Panc1 (cell line): Measurements from ENCODE around the gene MFSD2A. TPM values are rescaled to one million over a fixed set of nuclear protein-coding genes. Genes with fewer than 3 reads are reported as not detected.
A peak's percentile ranks its signal among the peaks of the same experiment; 100 is the strongest.

Experiments used
- ATAC-seq: fragments of 200-7000 bp; cut with Tn5 transposase; 2 replicates; pipeline ENCODE4 v1.9.1; 2020; ENCODE audit warnings: mild to moderate bottlenecking, moderate library complexity
- BruUV-seq: library from RNA; stranded (reverse); fragments of 400-500 nt; replicated peaks from 2 replicates; lab custom pipeline; 2021; lab: Mats Ljungman, UMichigan
- CTCF ChIA-PET: fragments of 300-600 bp; sonication (Branson Sonifier 250); formaldehyde crosslinking; loops from one replicate; lab custom pipeline; 2022; ENCODE audit warnings: antibody characterized with exemption; lab: Charles Lee
- POLR2A ChIA-PET: fragments of 300-600 bp; sonication (Branson Sonifier 250); formaldehyde crosslinking; loops from one replicate; lab custom pipeline; 2022; ENCODE audit warnings: antibody characterized with exemption; lab: Charles Lee
- DNase-seq: peaks from one replicate; pipeline ENCODE4 v3.0.0-alpha.2; 2010; ENCODE audit warnings: low read depth, low spot score
- H3K27ac ChIP-seq: 2 replicates; pipeline ENCODE4 v1.5.1; 2011; ENCODE audit warnings: mild to moderate bottlenecking, low read length, inconsistent platforms
- H3K27me3 ChIP-seq: fragments of 200-500 bp; sonication (Bioruptor generic); 2 replicates; pipeline ENCODE4 v1.6.0; 2014; ENCODE audit warnings: low read length, inconsistent platforms; ENCODE audit not compliant: control insufficient read depth, insufficient read depth
- H3K36me3 ChIP-seq: fragments of 200-500 bp; sonication (Bioruptor generic); 2 replicates; pipeline ENCODE4 v1.5.1; 2014; ENCODE audit warnings: inconsistent platforms, mild to moderate bottlenecking, low read length, moderate library complexity; ENCODE audit not compliant: control insufficient read depth, insufficient read depth
- H3K4me1 ChIP-seq: 2 replicates; pipeline ENCODE4 v1.5.1; 2011; ENCODE audit warnings: inconsistent platforms, mild to moderate bottlenecking, low read length, moderate library complexity; ENCODE audit not compliant: control insufficient read depth, insufficient read depth
- H3K4me3 ChIP-seq, 2 experiments: 2 replicates each; pipeline ENCODE4 v1.5.1; 2011 to 2012; ENCODE audit warnings: low read depth in 2 of 2, low read length in 2 of 2, mild to moderate bottlenecking in 2 of 2, inconsistent platforms in 1 of 2, moderate library complexity in 1 of 2
- H3K9me3 ChIP-seq: fragments of 200-500 bp; sonication (Bioruptor generic); 2 replicates; pipeline ENCODE4 v1.5.1; 2014; ENCODE audit warnings: low read depth, mild to moderate bottlenecking, inconsistent platforms, low read length, moderate library complexity; ENCODE audit not compliant: control insufficient read depth, insufficient read depth
- POLR2AphosphoS5 ChIP-seq: IDR thresholded peaks from 2 replicates; pipeline ENCODE4 v1.6.1; 2012; ENCODE audit warnings: mild to moderate bottlenecking, low read depth, low read length, moderate library complexity
- SIN3A ChIP-seq: IDR thresholded peaks from 2 replicates; pipeline ENCODE4 v1.6.1; 2012; ENCODE audit warnings: low read depth, mild to moderate bottlenecking, low read length, moderate library complexity, borderline replicate concordance; ENCODE audit not compliant: insufficient read depth
- TCF7L2 ChIP-seq: IDR thresholded peaks from 2 replicates; pipeline ENCODE4 v1.6.1; 2011; ENCODE audit warnings: mild to moderate bottlenecking, low read depth, low read length, inconsistent platforms
- in situ Hi-C: cut with HindIII; loops from 2 replicates; pipeline ENCODE4 v1.10.0; 2016; ENCODE audit warnings: low sequenced_read_pairs, low pct_unique_long_range_greater_than_20kb
- intact Hi-C: fragments of 100-400 bp; cut with micrococcal nuclease; formaldehyde crosslinking; loops from one replicate; pipeline ENCODE4 v1.10.0; 2022; ENCODE audit not compliant: unreplicated experiment
- total RNA-seq: library from RNA; stranded (reverse); gene quantifications from one replicate; pipeline ENCODE4 v1.2.1, GENCODE V29; 2021; ENCODE audit not compliant: unreplicated experiment
- TF ChIP-seq, protein P1 (sequence below), 2 experiments: IDR thresholded peaks; 2 replicates each; pipeline ENCODE4 v1.6.1; 2011 to 2012; ENCODE audit warnings: low read depth in 2 of 2, control low read depth in 1 of 2, low read length in 1 of 2, mild to moderate bottlenecking in 1 of 2, moderate library complexity in 1 of 2; ENCODE audit not compliant: insufficient read depth in 1 of 2
- TF ChIP-seq, protein P2 (sequence below): fragments of 450-650 bp; IDR thresholded peaks from 2 replicates; pipeline ENCODE4 v1.5.1; 2017; ENCODE audit warnings: mild to moderate bottlenecking

Gene MFSD2A
- total RNA-seq, 1 experiment from 2014 or later = 1.2 TPM

DNA sequence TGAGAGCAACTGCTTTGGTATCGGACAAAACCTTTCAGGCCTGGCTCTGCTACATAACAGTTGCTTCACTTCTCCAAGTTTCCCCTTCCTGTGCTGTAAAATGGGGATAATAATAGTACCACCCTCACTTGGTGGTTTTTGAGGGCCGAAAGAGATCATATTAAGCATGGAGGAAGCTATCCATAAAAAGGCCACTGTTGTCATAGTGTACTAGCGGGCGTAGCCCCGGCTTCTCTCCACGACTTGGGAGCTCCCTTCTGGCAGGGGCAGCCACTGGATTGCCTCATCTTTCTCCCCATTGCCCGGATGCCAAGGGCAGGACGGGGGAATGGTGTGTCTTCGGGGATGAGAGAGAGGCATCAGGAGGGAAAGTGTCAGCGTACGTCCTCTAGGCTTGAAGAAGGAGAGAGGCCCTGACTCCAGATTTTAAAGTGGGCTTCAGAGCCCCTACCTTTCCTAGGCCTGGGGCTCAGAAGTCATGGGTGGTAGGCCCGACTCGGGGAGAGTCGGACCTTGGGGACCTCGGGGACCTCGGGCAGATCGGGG, 548 bp upstream of the MFSD2A start:
- ATAC-seq = no peak; the same call in 1 of the 2 replicates

DNA sequence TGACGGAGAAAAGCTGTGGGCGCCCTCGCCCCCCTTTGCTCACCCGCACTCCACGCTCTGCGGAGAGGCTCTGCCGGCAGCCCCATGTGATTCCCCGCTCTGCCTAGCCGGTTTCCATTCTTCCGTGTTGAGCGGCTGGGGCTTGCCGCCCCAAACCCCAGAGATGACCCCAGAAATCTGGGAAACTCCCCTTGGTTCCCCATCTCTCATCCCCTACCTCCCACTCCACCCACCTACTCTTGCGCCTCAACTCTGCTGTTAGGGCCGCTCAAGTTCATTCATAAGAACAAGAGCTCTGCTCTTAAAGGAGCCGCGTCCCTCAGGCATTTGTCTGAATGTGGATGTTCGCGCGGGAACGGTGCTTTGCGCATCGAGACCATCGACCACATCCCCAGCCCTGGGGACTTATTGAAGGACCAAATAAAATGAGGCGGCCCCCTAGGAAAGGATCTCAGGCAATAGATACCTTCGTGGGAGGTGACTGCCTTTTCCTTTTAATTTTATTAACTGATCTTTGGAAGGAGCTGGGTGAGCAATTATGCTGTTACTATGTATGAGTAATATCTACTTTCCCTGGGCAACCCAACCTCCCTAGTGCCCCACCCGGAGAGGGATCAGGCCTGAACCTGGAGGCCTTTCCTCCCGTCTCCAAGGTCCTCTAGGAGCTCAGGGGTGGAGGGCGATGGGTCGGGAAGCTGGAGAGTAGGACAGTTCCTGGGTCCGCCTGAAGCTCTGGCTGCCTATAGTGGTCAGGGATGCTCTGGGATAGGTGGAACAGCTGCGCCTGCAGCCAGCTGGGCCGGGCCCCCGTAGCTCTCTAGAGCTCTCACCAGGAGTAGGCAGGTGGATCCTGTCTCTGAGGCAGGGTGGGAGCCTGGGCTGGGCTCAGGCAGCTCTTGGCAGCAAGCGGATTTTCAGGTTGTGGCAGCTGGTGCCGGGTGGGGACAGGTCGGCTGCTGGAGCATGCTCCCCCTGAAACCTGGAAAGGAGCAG, 898 bp downstream of the MFSD2A start:
- Histone ChIP-seq H3K36me3 (no peaks in the 10 kb centered on the region), H3K4me1 (peaks cover 7% of the 10 kb centered on the region), H3K4me3 (peak overlapping the region; percentile 53 to 56), H3K9me3 (no peaks in the 10 kb centered on the region), H3K27ac (no peak overlapping the region), H3K27me3 (no peaks in the 10 kb centered on the region; the same call in 1 of the 2 replicates)
- intact Hi-C loops = no loop called here
- in situ Hi-C loops = no loop called here
- TF ChIP-seq SIN3A = no peak
- TF ChIP-seq TCF7L2 = no peak
- TF ChIP-seq, protein P1, sequence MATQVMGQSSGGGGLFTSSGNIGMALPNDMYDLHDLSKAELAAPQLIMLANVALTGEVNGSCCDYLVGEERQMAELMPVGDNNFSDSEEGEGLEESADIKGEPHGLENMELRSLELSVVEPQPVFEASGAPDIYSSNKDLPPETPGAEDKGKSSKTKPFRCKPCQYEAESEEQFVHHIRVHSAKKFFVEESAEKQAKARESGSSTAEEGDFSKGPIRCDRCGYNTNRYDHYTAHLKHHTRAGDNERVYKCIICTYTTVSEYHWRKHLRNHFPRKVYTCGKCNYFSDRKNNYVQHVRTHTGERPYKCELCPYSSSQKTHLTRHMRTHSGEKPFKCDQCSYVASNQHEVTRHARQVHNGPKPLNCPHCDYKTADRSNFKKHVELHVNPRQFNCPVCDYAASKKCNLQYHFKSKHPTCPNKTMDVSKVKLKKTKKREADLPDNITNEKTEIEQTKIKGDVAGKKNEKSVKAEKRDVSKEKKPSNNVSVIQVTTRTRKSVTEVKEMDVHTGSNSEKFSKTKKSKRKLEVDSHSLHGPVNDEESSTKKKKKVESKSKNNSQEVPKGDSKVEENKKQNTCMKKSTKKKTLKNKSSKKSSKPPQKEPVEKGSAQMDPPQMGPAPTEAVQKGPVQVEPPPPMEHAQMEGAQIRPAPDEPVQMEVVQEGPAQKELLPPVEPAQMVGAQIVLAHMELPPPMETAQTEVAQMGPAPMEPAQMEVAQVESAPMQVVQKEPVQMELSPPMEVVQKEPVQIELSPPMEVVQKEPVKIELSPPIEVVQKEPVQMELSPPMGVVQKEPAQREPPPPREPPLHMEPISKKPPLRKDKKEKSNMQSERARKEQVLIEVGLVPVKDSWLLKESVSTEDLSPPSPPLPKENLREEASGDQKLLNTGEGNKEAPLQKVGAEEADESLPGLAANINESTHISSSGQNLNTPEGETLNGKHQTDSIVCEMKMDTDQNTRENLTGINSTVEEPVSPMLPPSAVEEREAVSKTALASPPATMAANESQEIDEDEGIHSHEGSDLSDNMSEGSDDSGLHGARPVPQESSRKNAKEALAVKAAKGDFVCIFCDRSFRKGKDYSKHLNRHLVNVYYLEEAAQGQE (IDR thresholded peaks at IDR 0.05; ENCODE audit: insufficient read depth in 1 of 2, low read depth in 2 of 2, low read length in 1 of 2) = no peak
- TF ChIP-seq POLR2AphosphoS5 = no peak
- TF ChIP-seq, protein P2, sequence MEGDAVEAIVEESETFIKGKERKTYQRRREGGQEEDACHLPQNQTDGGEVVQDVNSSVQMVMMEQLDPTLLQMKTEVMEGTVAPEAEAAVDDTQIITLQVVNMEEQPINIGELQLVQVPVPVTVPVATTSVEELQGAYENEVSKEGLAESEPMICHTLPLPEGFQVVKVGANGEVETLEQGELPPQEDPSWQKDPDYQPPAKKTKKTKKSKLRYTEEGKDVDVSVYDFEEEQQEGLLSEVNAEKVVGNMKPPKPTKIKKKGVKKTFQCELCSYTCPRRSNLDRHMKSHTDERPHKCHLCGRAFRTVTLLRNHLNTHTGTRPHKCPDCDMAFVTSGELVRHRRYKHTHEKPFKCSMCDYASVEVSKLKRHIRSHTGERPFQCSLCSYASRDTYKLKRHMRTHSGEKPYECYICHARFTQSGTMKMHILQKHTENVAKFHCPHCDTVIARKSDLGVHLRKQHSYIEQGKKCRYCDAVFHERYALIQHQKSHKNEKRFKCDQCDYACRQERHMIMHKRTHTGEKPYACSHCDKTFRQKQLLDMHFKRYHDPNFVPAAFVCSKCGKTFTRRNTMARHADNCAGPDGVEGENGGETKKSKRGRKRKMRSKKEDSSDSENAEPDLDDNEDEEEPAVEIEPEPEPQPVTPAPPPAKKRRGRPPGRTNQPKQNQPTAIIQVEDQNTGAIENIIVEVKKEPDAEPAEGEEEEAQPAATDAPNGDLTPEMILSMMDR = no peak
- ATAC-seq (peak; percentile 58), DNase-seq (no peak)
- POLR2A ChIA-PET = interaction anchor here (0.5 kb wide), 1 partner anchor 80 kb away, joined by 5 read pairs; no protein-coding TSS in a partner anchor
- no TSS peak for BruUV-seq
- CTCF ChIA-PET = interaction anchor here (0.7 kb wide), 1 partner anchor 77 kb away, joined by 10 read pairs; no protein-coding TSS in a partner anchor

More for the DNA sequence above, 548 bp upstream of the MFSD2A start:
- Histone ChIP-seq H3K4me3 (peak overlapping the region; percentile 53 to 56), H3K9me3 (no peaks in the 10 kb centered on the region), H3K4me1 (peaks cover 7% of the 10 kb centered on the region), H3K27ac (peak overlapping the region; percentile 42; the same call in 1 of the 2 replicates), H3K27me3 (no peaks in the 10 kb centered on the region; the same call in 1 of the 2 replicates), H3K36me3 (no peaks in the 10 kb centered on the region)
- CTCF ChIA-PET = no interaction called here
- POLR2A ChIA-PET = interaction anchor here (0.6 kb wide), 1 partner anchor 453 kb away, joined by 3 read pairs; no protein-coding TSS in a partner anchor
- no TSS peak for BruUV-seq
- no peak for DNase-seq
- in situ Hi-C loops = no loop called here
- TF ChIP-seq TCF7L2 (no peak), SIN3A (no peak), POLR2AphosphoS5 (no peak)
- TF ChIP-seq, protein P1 (IDR thresholded peaks at IDR 0.05; ENCODE audit: insufficient read depth in 1 of 2, low read depth in 2 of 2, low read length in 1 of 2) = no peak
- TF ChIP-seq, protein P2 = no peak
- intact Hi-C loops = no loop called here
